Superior temporal gyrus (tissue), 1 donor: Measurements from ENCODE around the gene SAC3D1.

Experiments used
- DNase-seq: peaks from one replicate; pipeline ENCODE4 v3.0.0-alpha.2; 2016; ENCODE audit errors: extremely low spot score

The SAC3D1 gene

DNA sequence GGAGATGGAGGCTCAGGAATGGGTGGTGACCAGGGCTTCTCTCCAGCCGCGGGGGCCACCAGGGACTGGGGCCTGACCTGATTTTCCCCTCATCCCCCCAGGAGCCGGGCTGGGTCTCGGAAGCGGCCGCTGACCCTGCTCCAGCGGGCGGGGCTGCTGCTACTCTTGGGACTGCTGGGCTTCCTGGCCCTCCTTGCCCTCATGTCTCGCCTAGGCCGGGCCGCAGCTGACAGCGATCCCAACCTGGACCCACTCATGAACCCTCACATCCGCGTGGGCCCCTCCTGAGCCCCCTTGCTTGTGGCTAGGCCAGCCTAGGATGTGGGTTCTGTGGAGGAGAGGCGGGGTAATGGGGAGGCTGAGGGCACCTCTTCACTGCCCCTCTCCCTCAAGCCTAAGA, 46.8 kb downstream of the SAC3D1 start:
- DNase-seq, result no peak

DNA sequence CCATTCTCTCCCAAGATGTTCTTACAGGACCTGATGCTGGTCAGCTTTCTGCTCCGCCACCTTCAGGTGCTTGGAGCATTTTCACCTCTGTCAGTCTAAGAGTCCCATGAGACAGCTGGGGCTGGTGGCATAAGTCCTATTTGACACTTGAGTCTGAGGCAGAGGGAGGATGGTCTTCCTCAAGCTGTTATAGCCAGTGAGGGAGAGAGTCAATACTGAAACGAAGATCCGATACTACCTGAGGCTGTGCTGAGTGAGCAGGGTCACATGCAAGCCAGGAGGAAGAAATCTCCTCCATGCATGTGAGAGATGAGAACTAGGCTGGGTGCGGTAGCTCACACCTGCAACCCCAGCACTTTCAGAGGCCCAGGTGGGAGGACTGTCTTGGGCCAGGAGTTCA, 48.6 kb downstream of the SAC3D1 start:
- no peak for DNase-seq

DNA sequence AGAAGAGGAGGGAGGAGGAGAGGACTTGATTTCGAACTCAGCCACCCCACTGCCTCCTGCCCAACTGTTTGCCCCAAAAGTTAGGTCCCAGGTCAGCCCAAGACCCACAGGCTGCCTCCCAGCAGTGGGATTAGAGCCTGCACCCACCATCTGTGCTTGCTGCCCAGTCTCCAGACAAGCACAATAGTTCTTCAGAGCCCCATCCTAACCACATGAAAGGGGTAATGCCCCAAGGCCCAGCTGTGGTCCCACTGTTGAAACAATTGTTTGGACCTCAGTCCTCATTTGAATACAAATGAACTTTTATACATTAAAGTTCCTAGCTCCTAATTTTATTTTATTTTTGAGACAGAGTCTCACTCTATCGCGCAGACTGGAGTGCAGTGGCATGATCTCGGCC, 49.6 kb downstream of the SAC3D1 start:
- peak; percentile 77 for DNase-seq
